GDM1 (cell line): Measurements from ENCODE around the gene GPR55.

Experiments used
- DNase-seq: peaks from one replicate; lab custom pipeline; 2025; lab: John Stamatoyannopoulos, UW

The GPR55 gene

DNA sequence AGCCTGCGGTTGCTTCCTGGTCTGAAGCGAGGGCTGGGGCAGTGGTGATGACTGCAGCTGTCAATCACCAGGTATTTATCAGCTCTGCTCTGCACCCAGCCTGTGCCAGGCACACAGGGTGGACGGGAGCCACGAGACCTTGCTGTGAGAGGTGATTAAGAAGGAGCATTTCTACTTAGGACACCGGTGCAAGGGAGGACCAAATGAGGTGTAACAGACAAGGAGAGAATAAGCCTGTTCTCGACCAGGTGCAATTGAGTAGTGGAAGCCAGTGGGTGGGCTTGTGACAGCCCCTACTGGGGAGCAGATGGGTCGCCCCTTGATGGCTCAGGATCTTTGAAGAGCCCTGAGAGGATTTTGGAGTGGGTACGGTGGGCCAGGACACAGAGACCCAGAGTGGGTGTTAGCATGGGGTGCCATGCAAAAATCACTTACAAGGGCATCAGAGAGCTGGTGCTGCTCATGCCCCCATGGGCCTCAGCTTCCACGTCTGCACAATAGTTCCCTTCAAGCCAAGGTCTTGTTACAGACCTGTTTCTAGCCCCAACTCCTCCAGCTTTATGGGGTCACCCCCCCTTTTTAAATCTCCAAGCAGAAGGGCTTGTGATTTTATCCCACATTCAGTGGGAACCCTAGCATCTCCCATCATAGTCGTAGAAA lies 24.6 kb downstream of the GPR55 start:
- no peak for DNase-seq

DNA sequence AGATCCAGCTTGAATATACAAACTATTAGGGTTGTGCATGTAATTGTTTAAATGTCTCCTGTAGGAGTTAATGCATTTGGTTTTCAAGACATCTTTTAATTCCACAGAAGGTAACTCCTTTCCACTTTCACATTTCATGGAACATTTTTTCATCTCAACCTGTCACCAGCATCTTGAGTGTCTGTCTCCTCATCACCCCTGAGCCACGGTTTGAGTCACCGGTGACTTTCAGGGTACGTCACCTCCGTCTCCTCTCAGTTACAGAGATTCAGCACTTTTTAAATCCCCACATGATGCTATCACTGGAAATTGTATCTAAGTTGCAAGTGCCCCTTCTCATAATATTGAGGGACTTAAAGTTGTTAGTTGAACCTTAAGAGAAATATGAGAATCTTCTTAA lies 25.3 kb downstream of the GPR55 start:
- no peak for DNase-seq

DNA sequence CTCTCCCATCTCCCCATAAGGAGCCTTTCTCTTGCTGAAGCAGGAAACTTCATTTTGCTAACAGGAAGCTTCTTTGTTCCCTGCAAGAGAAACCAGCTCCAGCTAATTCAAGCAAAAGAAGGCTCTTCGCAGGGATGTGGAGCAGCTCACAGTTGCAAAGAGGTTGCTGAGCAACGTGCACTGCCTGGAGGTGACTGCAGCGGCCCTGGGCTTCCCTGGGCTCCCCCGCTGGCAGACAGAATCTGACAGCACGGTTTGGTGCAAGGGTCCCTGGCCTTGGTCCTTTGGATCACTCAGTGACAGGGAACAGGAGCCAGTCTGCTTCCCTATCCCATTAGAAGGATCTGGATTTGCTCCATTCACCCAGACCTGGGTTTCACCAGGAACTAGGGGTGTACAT lies 25.8 kb downstream of the GPR55 start:
- DNase-seq, result no peak

DNA sequence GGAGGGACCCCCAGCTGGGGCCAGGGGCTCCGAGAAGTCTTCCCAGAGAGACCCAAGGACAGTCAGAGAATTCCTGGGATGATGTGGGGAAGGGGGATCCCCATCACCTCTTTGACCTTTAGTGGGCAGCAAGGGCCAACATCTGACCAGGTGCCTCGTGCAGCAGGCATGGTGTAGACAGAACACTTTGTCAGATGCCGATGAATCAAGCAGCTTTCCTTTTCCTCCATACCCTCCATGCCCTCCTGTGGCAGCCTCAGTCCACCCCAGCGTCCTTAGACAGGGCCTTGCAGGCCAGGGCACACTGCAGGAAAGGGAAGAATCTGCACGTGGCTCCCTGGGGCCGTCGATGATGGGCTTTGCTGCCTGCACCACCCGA lies 26.3 kb downstream of the GPR55 start:
- no peak for DNase-seq

- no peak for DNase-seq
These were observed 26.9 kb downstream of the GPR55 start for GRCh38 chr2:230898016-230898712.

GRCh38 chr2:230896346-230897115 lies 28.5 kb downstream of the GPR55 start:
- DNase-seq, result no peak

GRCh38 chr2:230895536-230896345 lies 29.3 kb downstream of the GPR55 start:
- DNase-seq, result no peak

GRCh38 chr2:230893841-230894781 lies 30.9 kb downstream of the GPR55 start:
- no peak for DNase-seq

DNA sequence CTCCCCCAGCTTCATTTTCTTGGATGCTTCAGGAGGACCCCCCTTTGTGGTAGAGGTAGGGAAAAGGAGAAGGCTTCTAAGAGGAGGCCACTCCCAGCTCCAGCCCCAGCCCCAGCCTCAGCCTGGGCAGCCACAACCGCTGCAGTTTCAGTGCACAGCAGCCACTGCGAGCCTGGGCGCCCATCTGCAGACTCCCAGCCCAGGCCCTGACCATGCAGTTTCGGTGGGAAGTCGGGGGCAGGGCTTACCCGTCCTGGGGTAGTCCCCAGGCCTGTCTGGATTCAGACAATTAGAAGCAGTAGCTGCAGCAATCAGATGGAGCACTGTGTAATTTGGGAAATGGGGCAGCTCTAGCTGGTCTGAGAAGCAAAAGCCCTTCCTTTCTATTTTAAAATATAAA lies 31.7 kb downstream of the GPR55 start:
- DNase-seq, result no peak

DNA sequence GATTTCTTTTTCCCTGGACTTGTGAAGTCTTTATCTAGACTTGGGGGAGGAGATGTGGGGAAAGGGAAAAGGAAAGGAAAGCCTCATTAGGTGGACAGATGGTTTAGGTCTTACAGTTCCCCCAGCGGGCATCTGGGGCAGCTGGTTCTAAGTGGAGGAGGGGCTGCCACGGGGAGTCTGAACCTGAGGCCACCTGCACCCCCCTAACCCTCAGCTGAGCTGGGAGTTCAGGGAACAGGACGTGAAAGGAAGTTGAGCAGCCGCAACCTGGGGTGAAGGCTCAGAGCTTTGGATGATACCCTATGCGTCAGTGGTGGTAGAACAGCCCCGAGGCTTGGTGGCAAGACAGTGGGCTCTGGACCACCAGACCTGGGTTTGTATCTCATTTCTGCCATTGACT lies 33.5 kb downstream of the GPR55 start:
- no peak for DNase-seq

DNA sequence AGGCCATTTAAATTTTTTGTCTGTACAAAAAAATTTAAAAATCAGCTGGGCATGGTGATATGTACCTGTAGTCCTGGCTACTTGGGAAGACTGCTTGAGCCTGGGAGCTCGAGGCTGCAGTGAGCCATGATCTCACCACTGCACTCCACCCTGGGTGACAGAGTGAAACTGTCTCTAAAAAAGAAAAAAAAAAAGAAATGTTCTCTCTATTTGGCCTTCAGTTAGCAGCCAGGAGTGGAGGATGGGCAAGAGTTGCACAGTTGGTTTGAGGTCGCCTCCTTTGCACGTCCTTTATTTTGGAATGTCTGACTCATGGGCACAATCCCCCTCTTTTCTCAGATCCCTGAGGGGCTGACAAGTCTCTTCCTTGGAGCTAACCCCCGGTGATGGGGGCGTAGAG lies 34.0 kb downstream of the GPR55 start:
- no peak for DNase-seq

GRCh38 chr2:230890646-230891045 lies 34.4 kb downstream of the GPR55 start:
- no peak for DNase-seq

GRCh38 chr2:230889911-230890601 lies 35.0 kb downstream of the GPR55 start:
- no peak for DNase-seq

DNA sequence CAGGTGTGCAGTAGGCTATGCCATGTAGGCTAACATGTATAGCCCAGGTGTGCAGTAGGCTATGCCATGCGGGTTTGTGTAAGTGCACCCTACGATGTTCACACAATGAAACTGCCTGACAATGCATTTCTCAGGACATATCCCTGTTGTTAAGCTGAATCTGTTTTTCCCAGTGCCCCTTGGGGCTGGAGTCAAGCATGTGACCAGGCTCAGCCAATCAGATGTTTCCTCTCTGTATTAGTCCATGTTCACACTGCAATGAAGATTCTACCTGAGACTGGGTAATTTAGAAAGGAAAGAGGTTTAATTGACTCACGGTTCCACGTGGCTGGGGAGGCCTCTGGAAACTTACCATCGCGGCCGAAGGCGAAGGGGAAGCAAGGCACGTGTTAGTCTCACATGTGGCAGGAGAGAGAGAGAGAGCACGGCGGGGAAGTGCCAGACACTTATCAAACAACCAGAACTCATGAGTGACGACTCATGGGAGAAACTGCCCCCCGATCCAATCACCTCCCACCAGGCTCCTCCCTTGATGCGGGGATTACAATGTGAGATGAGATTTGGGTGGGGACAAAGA lies 36.1 kb downstream of the GPR55 start:
- no peak for DNase-seq

GRCh38 chr2:230887342-230887741 lies 37.7 kb downstream of the GPR55 start:
- no peak for DNase-seq

DNA sequence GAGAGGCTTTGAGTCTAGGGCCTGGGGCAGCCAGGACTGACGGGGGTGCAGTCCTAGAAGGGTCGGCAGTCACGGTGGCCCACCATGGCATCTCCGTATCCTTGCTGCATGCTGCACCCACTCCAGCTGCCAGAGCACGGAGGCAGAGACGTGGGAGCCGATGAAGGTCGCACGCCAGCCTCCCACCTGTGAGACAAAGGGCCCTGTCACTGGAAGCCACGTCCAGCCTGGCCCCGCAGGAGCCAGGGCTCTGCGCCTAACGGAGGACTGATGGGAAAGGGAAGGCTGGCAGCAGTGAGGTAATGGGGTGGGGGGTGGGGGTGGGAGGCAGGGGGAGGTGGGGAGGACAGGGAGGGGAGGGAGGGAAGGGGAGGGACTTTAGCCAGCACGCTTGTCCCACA lies 38.4 kb downstream of the GPR55 start:
- DNase-seq, result no peak

GRCh38 chr2:230886206-230886605 lies 38.8 kb downstream of the GPR55 start:
- no peak for DNase-seq

DNA sequence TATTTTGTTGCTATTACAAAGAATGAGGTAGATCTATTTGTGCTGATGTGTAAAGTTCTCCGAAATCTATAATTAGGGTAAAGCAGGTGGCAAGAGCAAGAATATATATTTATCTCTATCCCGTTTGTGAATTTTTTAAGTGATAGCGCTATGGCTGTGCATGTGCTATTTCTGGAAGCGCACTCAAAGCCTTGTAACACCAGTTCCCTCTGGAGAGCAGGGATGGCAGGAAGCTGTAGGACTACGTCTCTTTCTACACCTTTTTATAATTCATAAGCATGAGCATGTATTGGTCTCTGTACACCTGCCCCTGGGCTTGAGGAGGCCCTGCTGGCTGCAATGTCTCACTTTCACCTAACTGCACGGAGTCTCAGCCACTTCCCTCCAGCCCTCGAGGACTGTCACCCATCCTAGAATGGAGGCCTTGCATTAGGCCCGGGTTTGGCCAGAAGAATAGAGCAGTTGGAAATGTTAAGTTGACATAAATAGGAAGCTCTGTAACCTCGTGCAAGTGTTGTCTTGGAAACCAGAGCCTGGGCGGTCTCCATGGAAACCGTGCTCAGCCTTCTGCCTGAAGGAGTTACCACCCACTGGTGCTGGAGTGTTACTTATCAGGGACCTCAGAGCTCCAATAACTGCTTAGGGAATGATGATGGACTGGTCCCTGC lies 39.4 kb downstream of the GPR55 start:
- peak; percentile 65 for DNase-seq

GRCh38 chr2:230881840-230882239 lies 43.2 kb downstream of the GPR55 start:
- DNase-seq, result no peak

- DNase-seq, result no peak
These were observed 45.2 kb downstream of the GPR55 start for GRCh38 chr2:230879891-230880290.
